Mesenchymal stem cell (in vitro differentiated cells and primary cell): ENCODE results near the gene COQ8B.

Experiments
- DNase-seq: peaks from one replicate; pipeline ENCODE4 v3.0.0-alpha.2; 2013
- H2AFZ ChIP-seq: one replicate; pipeline ENCODE4 v1.6.1; 2013; ENCODE audit warnings: low read depth, mild to moderate bottlenecking, control low read depth, inconsistent platforms, low read length, moderate library complexity
- H2AK5ac ChIP-seq: 2 replicates; pipeline ENCODE4 v1.6.1; 2013; ENCODE audit warnings: low read length, moderate library complexity, mild to moderate bottlenecking, inconsistent platforms; ENCODE audit not compliant: severe bottlenecking
- H2BK120ac ChIP-seq: one replicate; pipeline ENCODE4 v1.6.1; 2013; ENCODE audit warnings: low read depth, mild to moderate bottlenecking, inconsistent platforms, low read length, moderate library complexity
- H2BK12ac ChIP-seq, 2 experiments: one replicate each; pipeline ENCODE4 v1.6.1; 2013; ENCODE audit warnings: inconsistent platforms in 2 of 2, low read length in 2 of 2, mild to moderate bottlenecking in 2 of 2, moderate library complexity in 2 of 2, control low read depth in 1 of 2
- H2BK15ac ChIP-seq: one replicate; pipeline ENCODE4 v1.6.1; 2013; ENCODE audit warnings: mild to moderate bottlenecking, low read depth, inconsistent platforms; ENCODE audit not compliant: poor library complexity, severe bottlenecking
- H2BK5ac ChIP-seq: 2 replicates; pipeline ENCODE4 v1.6.1; 2013; ENCODE audit warnings: low read depth, mild to moderate bottlenecking, low read length, control low read depth, inconsistent platforms; ENCODE audit not compliant: poor library complexity, severe bottlenecking
- H3K14ac ChIP-seq, 2 experiments: one replicate each; pipeline ENCODE4 v1.6.1; 2013; ENCODE audit warnings: inconsistent platforms in 2 of 2, low read length in 2 of 2, control low read depth in 1 of 2, mild to moderate bottlenecking in 1 of 2, moderate library complexity in 1 of 2
- H3K18ac ChIP-seq, 2 experiments: one replicate each; pipeline ENCODE4 v1.6.1; 2013; ENCODE audit warnings: inconsistent platforms in 2 of 2, low read length in 2 of 2, control low read depth in 1 of 2, low read depth in 1 of 2, mild to moderate bottlenecking in 1 of 2
- H3K23ac ChIP-seq, 2 experiments: one replicate each; pipeline ENCODE4 v1.6.1; 2013; ENCODE audit warnings: inconsistent platforms in 2 of 2, low read length in 2 of 2, mild to moderate bottlenecking in 2 of 2, moderate library complexity in 2 of 2, control low read depth in 1 of 2
- H3K27ac ChIP-seq: 2 replicates; pipeline ENCODE4 v1.5.1; 2013; ENCODE audit warnings: mild to moderate bottlenecking, moderate library complexity, low read length, control low read depth, inconsistent platforms; ENCODE audit not compliant: poor library complexity, severe bottlenecking
- H3K27me3 ChIP-seq, 2 experiments: 2 replicates each; pipeline versions ENCODE4 v1.6.1 to v1.7.0; 2013; ENCODE audit warnings: low read length in 2 of 2, mild to moderate bottlenecking in 2 of 2, moderate library complexity in 2 of 2, control low read depth in 1 of 2, inconsistent platforms in 1 of 2; ENCODE audit not compliant: control insufficient read depth in 1 of 2, insufficient read depth in 1 of 2
- H3K36me3 ChIP-seq, 2 experiments: 2 replicates each; pipeline versions ENCODE4 v1.6.1 to v1.7.0; 2013; ENCODE audit warnings: low read length in 2 of 2, control low read depth in 1 of 2, inconsistent platforms in 1 of 2, low read depth in 1 of 2, mild to moderate bottlenecking in 1 of 2; ENCODE audit not compliant: insufficient read depth in 2 of 2, control insufficient read depth in 1 of 2
- H3K4ac ChIP-seq, 2 experiments: one replicate each; pipeline ENCODE4 v1.6.1; 2013; ENCODE audit warnings: inconsistent platforms in 2 of 2, low read length in 2 of 2, mild to moderate bottlenecking in 2 of 2, moderate library complexity in 2 of 2, control low read depth in 1 of 2, low read depth in 1 of 2
- H3K4me1 ChIP-seq: 2 replicates; pipeline ENCODE4 v1.6.1; 2013; ENCODE audit warnings: low read depth, low read length, control low read depth; ENCODE audit not compliant: control insufficient read depth, insufficient read depth
- H3K4me2 ChIP-seq: 2 replicates; pipeline ENCODE4 v1.6.1; 2013; ENCODE audit warnings: low read length, mild to moderate bottlenecking, inconsistent platforms; ENCODE audit not compliant: poor library complexity, severe bottlenecking
- H3K4me3 ChIP-seq, 2 experiments: 2 replicates each; pipeline versions ENCODE4 v1.5.1 to v1.7.0; 2013; ENCODE audit warnings: low read length in 2 of 2, mild to moderate bottlenecking in 2 of 2, control low read depth in 1 of 2, low read depth in 1 of 2; ENCODE audit not compliant: insufficient read depth in 1 of 2
- H3K79me1 ChIP-seq: replicated peaks from 2 replicates; pipeline ENCODE4 v1.6.1; 2013; ENCODE audit warnings: mild to moderate bottlenecking, control low read depth, low read length, inconsistent platforms; ENCODE audit not compliant: poor library complexity, severe bottlenecking
- H3K9ac ChIP-seq: 2 replicates; pipeline ENCODE4 v1.7.0; 2013; ENCODE audit warnings: mild to moderate bottlenecking, low read length, moderate library complexity
- H3K9me3 ChIP-seq: 2 replicates; pipeline ENCODE4 v1.7.0; 2013; ENCODE audit warnings: mild to moderate bottlenecking, low read length; ENCODE audit not compliant: control insufficient read depth
- H4K8ac ChIP-seq: one replicate; pipeline ENCODE4 v1.6.1; 2013; ENCODE audit warnings: inconsistent platforms, mild to moderate bottlenecking, low read length, moderate library complexity
- H4K91ac ChIP-seq: one replicate; pipeline ENCODE4 v1.6.1; 2013; ENCODE audit warnings: mild to moderate bottlenecking, low read length, inconsistent platforms
- WGBS: methylation state at CpG from one replicate; pipeline ENCODE4 v1.1.7; 2013; ENCODE audit warnings: mixed read lengths; 5-methylcytosine and 5-hydroxymethylcytosine counted together

Gene COQ8B

DNA sequence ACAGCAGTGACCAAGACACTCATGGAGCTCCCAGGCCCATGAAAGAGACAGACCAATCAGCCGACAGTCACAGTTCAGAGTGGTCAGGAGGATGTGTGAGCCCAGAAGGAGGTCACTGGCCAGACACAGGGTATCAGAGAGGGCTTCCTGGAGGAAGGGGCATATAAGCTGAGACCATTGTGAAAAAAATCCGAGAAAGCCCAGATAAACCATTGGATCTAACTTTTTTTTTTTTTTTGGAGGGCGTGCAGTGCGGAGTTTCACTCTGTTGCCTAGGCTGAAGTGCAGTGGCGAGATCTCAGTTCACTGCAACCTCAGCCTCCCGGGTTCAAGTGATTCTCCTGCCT is 4.4 kb upstream of the COQ8B start:
- Histone ChIP-seq H3K79me1 (peaks cover 15% of the 10 kb centered on the region), H3K9ac (peak overlapping the region; percentile 98), H4K8ac (no peak overlapping the region), H3K14ac (no peak overlapping the region), H2BK5ac (no peak overlapping the region), H2BK120ac (no peak overlapping the region), H2AK5ac (peak overlapping the region; percentile 3), H3K4ac (peak overlapping the region in 1 of 2 experiments; percentile 37), H3K9me3 (no peaks in the 10 kb centered on the region), H3K4me3 (peak overlapping the region in 1 of 2 experiments; percentile 98), H3K4me1 (peaks cover 22% of the 10 kb centered on the region), H3K36me3 (peaks cover 19 to 22% of the 10 kb centered on the region in 2 experiments), H3K27me3 (no peaks in the 10 kb centered on the region), H3K4me2 (no peak overlapping the region), H3K18ac (no peak overlapping the region), H4K91ac (no peak overlapping the region), H2BK15ac (no peak overlapping the region), H3K27ac (no peak overlapping the region), H3K23ac (no peak overlapping the region), H2BK12ac (peak overlapping the region in 1 of 2 experiments; percentile 25), H2AFZ (no peak overlapping the region)
- no peak for DNase-seq
- WGBS: 89% methylated on average over 6 of the region's 6 CpGs

DNA sequence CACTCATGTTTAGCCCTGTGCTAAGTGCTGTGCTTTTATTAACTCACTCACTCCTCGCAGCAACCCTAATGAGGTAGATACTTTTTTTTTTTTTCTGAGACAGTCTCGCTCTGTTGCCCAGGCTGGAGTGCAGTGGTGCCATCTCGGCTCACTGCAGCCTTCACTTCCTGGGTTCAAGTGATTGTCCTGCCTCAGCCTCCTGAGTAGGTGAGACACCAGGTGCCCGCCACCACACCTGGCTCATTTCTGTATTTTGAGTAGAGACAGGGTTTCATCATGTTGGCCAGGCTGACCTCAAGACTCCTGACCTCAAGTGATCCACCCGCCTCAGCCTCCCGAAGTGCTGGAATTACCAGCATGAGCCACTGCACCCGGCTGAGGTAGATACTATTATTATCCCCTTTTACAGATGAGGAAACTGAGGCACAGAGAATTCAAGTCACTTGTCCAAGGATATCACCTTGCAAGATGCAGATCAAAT is 2.8 kb upstream of the COQ8B start:
- no peak overlapping the region for H4K8ac ChIP-seq
- H3K23ac ChIP-seq: peak overlapping the region in 1 of 2 experiments; percentile 85
- no peak overlapping the region for H2BK5ac ChIP-seq
- no peak overlapping the region for H2AK5ac ChIP-seq
- H3K27ac ChIP-seq: peak overlapping the region; percentile 87
- peak overlapping the region; percentile 98 for H3K9ac ChIP-seq
- peak overlapping the region; percentile 90 for H3K4me2 ChIP-seq
- peaks cover 24% of the 10 kb centered on the region for H3K4me1 ChIP-seq
- H3K4ac ChIP-seq: no peak overlapping the region
- no peak overlapping the region for H2BK120ac ChIP-seq
- H4K91ac ChIP-seq: no peak overlapping the region
- DNase-seq: peak; percentile 11
- no peaks in the 10 kb centered on the region for H3K9me3 ChIP-seq
- no peak overlapping the region for H2BK15ac ChIP-seq
- WGBS: 63% methylated on average over 7 of the region's 7 CpGs
- no peaks in the 10 kb centered on the region for H3K27me3 ChIP-seq
- H3K18ac ChIP-seq: no peak overlapping the region
- no peak overlapping the region for H2AFZ ChIP-seq
- H2BK12ac ChIP-seq: peak overlapping the region in 1 of 2 experiments; percentile 15
- peak overlapping the region; percentile 38 to 98 for H3K4me3 ChIP-seq
- H3K36me3 ChIP-seq: peaks cover 9 to 12% of the 10 kb centered on the region in 2 experiments
- peaks cover 7% of the 10 kb centered on the region for H3K79me1 ChIP-seq
- H3K14ac ChIP-seq: no peak overlapping the region

DNA sequence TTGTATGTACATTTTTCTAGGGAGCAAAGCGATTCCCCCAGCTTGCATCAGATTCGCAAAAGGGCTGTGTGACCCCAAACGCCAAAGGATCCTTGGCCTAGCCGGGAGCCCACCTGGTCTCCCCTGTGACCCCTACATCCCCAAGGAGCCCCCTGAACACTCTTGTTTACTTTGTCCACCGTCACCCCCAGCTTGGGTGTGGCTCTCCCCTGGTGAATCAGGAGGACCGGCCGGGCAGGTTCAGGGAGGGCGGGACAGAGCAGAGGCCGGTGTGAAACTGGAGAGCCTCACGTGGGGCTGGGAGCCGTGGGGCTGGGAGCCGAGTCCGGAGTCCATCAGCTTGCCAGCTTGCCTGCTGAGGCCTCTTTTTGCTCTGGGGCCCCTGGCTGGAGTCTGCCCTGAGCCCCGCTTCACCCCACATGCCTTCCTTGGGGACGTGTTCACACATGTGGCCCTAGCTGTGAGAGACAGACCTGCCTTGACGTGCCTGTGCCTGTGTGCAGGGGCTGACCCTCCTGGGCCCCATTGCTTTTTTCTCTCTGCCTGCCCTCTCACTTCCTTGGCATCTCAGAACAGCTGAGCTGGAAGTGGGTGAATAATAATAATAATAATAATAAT is 2.2 kb upstream of the COQ8B start:
- DNase-seq: peak; percentile 56
- peak overlapping the region; percentile 40 to 96 for H3K18ac ChIP-seq
- no peak overlapping the region for H4K8ac ChIP-seq
- peak overlapping the region; percentile 57 to 98 for H3K4me3 ChIP-seq
- peak overlapping the region in 1 of 2 experiments; percentile 94 for H3K14ac ChIP-seq
- peak overlapping the region; percentile 57 for H2AFZ ChIP-seq
- H2BK5ac ChIP-seq: peak overlapping the region; percentile 20
- H3K9me3 ChIP-seq: no peaks in the 10 kb centered on the region
- H2BK12ac ChIP-seq: peak overlapping the region in 1 of 2 experiments; percentile 85
- peak overlapping the region; percentile 87 for H3K27ac ChIP-seq
- H2AK5ac ChIP-seq: no peak overlapping the region
- H4K91ac ChIP-seq: no peak overlapping the region
- H3K9ac ChIP-seq: peak overlapping the region; percentile 98
- no peak overlapping the region for H2BK15ac ChIP-seq
- no peaks in the 10 kb centered on the region for H3K27me3 ChIP-seq
- peak overlapping the region in 1 of 2 experiments; percentile 90 for H3K23ac ChIP-seq
- H3K4me2 ChIP-seq: peak overlapping the region; percentile 90
- H2BK120ac ChIP-seq: no peak overlapping the region
- peaks cover 5% of the 10 kb centered on the region for H3K79me1 ChIP-seq
- H3K4ac ChIP-seq: peak overlapping the region; percentile 35 to 52
- 3% methylated on average over 16 of the region's 16 CpGs for WGBS
- peaks cover 3 to 9% of the 10 kb centered on the region in 2 experiments for H3K36me3 ChIP-seq
- H3K4me1 ChIP-seq: peaks cover 30% of the 10 kb centered on the region

DNA sequence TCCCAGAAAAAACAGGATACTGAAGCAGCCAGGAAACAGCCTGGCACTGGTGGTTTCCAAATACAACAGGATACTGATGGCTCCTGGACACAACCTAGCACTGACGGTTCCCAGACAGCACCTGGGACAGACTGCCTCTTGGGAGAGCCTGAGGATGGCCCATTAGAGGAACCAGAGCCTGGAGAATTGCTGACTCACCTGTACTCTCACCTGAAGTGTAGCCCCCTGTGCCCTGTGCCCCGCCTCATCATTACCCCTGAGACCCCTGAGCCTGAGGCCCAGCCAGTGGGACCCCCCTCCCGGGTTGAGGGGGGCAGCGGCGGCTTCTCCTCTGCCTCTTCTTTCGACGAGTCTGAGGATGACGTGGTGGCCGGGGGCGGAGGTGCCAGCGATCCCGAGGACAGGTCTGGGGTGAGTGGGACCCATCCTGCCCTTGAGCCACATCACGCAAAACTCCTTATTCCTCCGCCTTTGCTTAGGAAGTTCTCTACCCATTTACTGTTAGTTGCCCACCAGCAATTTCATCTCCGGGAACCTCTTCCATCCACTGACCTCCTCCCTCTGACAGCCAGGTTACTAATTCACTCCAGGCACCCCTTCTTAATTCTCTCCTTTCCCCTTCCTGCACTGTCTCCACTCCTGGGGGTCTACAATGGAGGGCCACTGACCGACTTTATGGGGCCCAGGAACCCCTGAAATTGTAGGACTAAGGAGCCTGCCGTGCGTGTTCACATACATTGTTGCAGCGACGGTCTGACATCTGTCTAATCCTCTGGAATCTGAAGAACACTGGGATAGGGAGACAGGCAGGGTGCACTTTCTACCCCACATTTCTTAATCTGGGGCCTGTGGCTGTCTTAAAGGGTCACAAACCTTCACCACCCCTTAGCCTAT is 1.4 kb upstream of the COQ8B start:
- 4% methylated on average over 20 of the region's 20 CpGs for WGBS

More for the DNA sequence above, 1.4 kb upstream of the COQ8B start:
- H3K4me1 ChIP-seq: peaks cover 30% of the 10 kb centered on the region
- H2BK12ac ChIP-seq: peak overlapping the region in 1 of 2 experiments; percentile 85
- peak overlapping the region; percentile 46 to 96 for H3K18ac ChIP-seq
- H3K14ac ChIP-seq: peak overlapping the region in 1 of 2 experiments; percentile 61
- H2BK120ac ChIP-seq: peak overlapping the region; percentile 37
- H2BK15ac ChIP-seq: peak overlapping the region; percentile 8
- no peak overlapping the region for H2BK5ac ChIP-seq
- H3K4ac ChIP-seq: peak overlapping the region; percentile 1 to 52
- no peak overlapping the region for H4K8ac ChIP-seq
- peak overlapping the region; percentile 87 for H3K27ac ChIP-seq
- H3K23ac ChIP-seq: peak overlapping the region in 1 of 2 experiments; percentile 90
- H3K4me3 ChIP-seq: peak overlapping the region; percentile 57 to 98
- H3K79me1 ChIP-seq: peaks cover 5% of the 10 kb centered on the region
- H4K91ac ChIP-seq: no peak overlapping the region
- H2AFZ ChIP-seq: no peak overlapping the region
- H3K4me2 ChIP-seq: peak overlapping the region; percentile 90
- H3K9me3 ChIP-seq: no peaks in the 10 kb centered on the region
- peak overlapping the region; percentile 98 for H3K9ac ChIP-seq
- H3K36me3 ChIP-seq: peaks cover 0 to 5% of the 10 kb centered on the region in 2 experiments
- H3K27me3 ChIP-seq: no peaks in the 10 kb centered on the region
- H2AK5ac ChIP-seq: peak overlapping the region; percentile 16
- peak; percentile 46 for DNase-seq
